GM12864 (cell line): ENCODE results near the gene EEF1A2.

Source experiments
- DNase-seq: peaks from one replicate; pipeline ENCODE4 v3.0.0-alpha.2; 2011; ENCODE audit warnings: low read depth
- H3K4me3 ChIP-seq: 2 replicates; pipeline ENCODE4 v1.5.1; 2011; ENCODE audit warnings: mild to moderate bottlenecking, low read depth, low read length, control low read depth
- TF ChIP-seq, protein P1 (sequence below): IDR thresholded peaks from 2 replicates; pipeline ENCODE4 v1.5.1; 2011; ENCODE audit warnings: low read depth, mild to moderate bottlenecking, moderate library complexity, low read length, control low read depth, inconsistent platforms; ENCODE audit errors: missing control alignments

The EEF1A2 gene

DNA sequence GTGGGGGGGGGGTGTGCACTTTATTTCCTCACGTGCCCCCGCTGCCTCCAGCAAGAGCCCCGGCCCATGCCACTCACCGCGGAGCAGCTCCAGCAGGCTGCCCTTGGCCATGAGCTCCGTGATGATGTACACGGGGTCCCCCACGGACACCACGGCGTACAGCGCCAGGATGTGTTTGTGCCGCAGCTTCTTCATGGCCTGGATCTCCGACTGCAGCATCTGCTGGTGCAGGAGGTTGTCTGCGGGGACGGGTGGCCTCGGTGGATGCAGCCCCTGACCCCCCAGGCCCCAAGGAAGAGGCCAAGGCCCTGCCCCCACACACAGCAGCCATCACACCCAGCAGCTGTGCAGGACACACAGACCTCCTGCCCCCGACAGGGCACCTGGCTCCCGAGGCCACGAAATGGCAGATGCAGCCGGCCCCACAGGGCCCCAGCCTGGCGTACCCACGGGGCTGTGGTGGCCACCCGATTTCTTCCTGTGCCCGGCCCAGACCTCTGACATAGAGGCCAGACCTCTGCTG, 33.6 kb upstream of the EEF1A2 start:
- TF ChIP-seq, protein P1, sequence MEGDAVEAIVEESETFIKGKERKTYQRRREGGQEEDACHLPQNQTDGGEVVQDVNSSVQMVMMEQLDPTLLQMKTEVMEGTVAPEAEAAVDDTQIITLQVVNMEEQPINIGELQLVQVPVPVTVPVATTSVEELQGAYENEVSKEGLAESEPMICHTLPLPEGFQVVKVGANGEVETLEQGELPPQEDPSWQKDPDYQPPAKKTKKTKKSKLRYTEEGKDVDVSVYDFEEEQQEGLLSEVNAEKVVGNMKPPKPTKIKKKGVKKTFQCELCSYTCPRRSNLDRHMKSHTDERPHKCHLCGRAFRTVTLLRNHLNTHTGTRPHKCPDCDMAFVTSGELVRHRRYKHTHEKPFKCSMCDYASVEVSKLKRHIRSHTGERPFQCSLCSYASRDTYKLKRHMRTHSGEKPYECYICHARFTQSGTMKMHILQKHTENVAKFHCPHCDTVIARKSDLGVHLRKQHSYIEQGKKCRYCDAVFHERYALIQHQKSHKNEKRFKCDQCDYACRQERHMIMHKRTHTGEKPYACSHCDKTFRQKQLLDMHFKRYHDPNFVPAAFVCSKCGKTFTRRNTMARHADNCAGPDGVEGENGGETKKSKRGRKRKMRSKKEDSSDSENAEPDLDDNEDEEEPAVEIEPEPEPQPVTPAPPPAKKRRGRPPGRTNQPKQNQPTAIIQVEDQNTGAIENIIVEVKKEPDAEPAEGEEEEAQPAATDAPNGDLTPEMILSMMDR = no peak
- H3K4me3 ChIP-seq = no peak overlapping the region
- no peak for DNase-seq

DNA sequence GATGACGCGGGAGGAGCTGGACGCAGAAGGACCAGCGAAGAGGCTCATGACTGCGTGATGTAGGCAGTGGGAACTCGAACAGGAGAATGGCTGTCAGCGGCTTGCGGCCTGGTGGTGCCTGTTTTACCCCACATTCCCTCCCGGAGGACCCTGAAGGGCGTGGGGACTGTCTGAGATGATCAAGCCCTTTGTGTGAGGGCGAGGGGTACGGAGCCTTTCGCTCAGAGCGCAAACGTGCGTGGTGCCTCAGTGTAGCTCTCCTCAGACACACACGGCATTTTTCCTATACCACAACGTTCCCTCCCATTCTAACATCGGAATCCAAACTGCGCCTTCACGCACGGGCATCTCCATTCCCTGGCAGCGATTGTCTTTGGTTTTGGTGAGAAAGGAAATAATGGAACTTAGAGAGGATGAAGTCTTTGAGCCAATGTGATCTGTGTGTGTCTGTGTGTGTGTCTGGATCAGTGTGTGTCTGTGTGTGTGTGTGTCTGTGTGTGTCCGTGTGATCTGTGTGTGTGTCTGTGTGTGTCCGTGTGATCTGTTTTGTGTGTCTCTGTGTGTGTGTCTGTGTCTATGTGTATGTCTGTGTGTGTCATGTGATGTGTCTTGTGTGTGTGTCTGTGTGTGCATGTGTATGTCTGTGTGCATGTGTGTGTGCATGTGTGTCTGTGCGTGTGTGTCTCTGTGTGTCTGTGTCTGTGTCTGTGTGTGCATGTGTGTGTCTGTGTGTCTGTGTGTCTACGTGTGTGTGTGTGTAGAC, 33.0 kb upstream of the EEF1A2 start:
- no peak for DNase-seq
- TF ChIP-seq, protein P1 = no peak

DNA sequence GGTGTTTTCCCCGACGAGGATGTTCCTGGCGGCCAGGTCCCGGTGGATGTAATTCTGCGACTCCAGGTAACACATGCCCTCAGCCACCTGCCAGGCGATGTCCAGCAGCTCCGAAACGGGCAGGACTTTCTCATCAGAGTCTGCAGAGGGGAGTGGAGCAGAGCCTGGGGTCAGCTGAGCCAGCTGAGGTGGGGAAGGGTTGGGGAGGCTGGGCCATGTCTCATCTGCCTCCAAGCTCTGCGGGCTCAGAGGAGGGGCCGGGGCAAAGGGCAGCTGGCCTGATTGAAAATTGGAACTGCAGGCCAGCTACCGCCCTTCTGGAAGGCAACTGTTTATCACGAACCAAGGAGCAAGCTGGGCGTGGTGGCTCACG, 31.9 kb upstream of the EEF1A2 start:
- TF ChIP-seq, protein P1 = no peak
- no peak overlapping the region for H3K4me3 ChIP-seq
- no peak for DNase-seq

More for the DNA sequence above, 33.0 kb upstream of the EEF1A2 start:
- H3K4me3 ChIP-seq = no peak overlapping the region

- H3K4me3 ChIP-seq = no peak overlapping the region
- DNase-seq = no peak
- TF ChIP-seq, protein P1 = no peak
These were observed 31.2 kb upstream of the EEF1A2 start for GRCh38 chr20:63529861-63530787.

DNA sequence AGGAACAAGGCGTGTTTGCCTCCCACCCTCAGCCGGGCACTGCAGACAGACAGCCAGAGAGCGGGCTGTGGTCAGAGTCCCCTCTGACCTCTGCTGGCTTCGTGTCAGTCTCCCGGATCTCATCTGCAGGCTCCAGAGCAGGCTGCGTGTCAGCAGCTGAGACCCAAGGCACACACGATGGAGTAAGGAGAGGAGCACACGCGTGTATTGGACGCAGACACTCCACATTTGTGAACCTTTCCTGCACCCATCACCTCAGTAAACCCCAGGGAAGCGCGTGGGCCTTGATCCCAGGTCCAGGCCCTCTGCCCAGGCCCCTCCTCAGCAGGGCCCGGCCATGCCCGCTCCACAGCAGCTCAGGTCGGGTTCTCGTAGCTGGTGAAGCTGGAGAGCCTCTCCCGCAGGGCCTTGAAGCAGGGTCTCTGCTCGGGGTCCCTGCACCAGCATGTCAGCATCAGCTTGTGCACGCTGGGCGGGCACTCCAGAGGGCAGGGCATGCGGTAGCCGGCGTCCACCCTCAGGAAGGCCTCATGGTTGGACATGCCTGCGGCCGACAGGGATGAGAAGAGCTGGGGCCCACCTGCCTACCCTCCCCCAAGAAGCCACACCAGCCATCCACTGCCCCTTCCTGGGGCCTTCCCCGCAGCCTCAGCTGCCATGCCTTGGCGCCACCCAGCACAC, 30.4 kb upstream of the EEF1A2 start:
- no peak for DNase-seq
- H3K4me3 ChIP-seq = no peak overlapping the region
- TF ChIP-seq, protein P1 = no peak

DNA sequence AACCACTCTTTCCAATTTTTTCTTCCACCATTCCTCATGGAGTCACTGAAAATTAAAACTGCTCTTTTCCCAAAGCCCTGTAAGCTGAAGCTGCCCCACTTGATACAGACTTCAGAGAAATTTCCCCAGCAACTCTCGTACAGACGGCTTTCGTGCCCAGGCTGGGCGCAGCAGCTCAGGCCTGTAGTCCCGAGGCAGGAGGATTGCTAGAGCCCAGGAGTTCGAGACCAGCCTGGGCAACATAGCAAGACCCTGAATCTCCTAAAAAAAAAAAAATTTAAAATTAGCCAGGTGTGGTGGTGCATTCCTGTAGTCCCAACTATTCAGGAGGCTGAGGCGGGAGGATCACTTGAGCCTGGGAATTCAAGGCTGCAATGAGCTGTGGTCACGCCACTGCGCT, 28.3 kb upstream of the EEF1A2 start:
- TF ChIP-seq, protein P1 = no peak
- DNase-seq = no peak
- no peak overlapping the region for H3K4me3 ChIP-seq
